ENCODE data around the gene ZNF362.

DNA sequence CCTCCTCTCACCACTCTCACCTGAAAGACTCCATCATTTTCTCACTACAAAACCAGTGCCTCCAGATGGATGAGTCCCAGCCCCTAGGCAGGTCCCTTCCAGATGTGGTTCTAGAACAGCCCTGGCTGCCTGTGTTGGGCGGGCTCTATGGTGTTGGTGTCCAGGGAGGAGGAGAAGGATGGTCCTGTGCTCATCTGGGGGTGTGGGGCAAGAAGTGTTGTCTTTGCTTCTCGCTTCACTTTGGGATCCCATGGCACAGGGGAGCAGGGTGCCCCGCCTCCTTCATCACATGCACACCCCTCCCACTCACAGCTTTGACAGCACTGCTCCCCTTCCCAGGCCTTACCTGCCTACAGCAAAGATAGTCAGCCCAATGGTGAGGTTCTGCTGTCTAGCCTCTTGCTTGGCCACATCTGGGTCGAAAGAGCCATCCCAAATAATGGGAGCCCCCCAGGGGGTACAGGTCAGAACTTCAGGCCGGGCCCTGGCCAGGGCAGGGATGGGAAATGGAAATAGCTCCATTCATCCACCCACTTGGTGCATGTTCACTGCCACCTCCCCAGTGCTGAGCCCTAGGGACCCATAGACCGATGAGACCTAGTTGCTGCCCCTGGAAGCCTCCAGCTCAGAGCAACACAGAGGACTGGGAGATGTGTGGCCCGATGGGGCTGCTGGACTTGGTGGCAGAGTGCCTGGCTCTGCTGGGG, 55.6 kb downstream of the ZNF362 start:
- TF ChIP-seq, protein P1, sequence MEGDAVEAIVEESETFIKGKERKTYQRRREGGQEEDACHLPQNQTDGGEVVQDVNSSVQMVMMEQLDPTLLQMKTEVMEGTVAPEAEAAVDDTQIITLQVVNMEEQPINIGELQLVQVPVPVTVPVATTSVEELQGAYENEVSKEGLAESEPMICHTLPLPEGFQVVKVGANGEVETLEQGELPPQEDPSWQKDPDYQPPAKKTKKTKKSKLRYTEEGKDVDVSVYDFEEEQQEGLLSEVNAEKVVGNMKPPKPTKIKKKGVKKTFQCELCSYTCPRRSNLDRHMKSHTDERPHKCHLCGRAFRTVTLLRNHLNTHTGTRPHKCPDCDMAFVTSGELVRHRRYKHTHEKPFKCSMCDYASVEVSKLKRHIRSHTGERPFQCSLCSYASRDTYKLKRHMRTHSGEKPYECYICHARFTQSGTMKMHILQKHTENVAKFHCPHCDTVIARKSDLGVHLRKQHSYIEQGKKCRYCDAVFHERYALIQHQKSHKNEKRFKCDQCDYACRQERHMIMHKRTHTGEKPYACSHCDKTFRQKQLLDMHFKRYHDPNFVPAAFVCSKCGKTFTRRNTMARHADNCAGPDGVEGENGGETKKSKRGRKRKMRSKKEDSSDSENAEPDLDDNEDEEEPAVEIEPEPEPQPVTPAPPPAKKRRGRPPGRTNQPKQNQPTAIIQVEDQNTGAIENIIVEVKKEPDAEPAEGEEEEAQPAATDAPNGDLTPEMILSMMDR (IDR thresholded peaks at IDR 0.05) = no peak
- no peak for TF ChIP-seq POLR2A (IDR thresholded peaks at IDR 0.05)

Data from thyroid gland (tissue), 4 donors.